HL-60 (cell line): Measurements from ENCODE around the gene SLC27A2.

ENCODE experiments used
- DNase-seq, 2 experiments: peaks; one replicate each; pipeline ENCODE4 v3.0.0-alpha.2; 2010 to 2020; ENCODE audit warnings: low read depth in 1 of 2, low spot score in 1 of 2
- H3K27ac ChIP-seq: fragments of 250-450 bp; sonication (Bioruptor Pico); replicated peaks from 2 replicates; pipeline ENCODE4 v1.5.1; 2020; ENCODE audit warnings: mild to moderate bottlenecking, moderate library complexity
- H3K27me3 ChIP-seq: fragments of 250-450 bp; sonication (Bioruptor Pico); 2 replicates; pipeline ENCODE4 v1.5.1; 2021; ENCODE audit warnings: mild to moderate bottlenecking, moderate library complexity; ENCODE audit not compliant: insufficient read depth, poor library complexity, severe bottlenecking
- H3K4me3 ChIP-seq: replicated peaks from 2 replicates; pipeline ENCODE4 v1.5.1; 2011; ENCODE audit warnings: mild to moderate bottlenecking, control low read depth, low read length; ENCODE audit not compliant: insufficient read depth
- GABPA ChIP-seq: IDR thresholded peaks from 2 replicates; pipeline ENCODE4 v1.6.1; 2012; ENCODE audit warnings: low read depth
- POLR2AphosphoS5 ChIP-seq: IDR thresholded peaks from 2 replicates; pipeline ENCODE4 v1.6.1; 2012; ENCODE audit warnings: low read depth
- SPI1 ChIP-seq: IDR thresholded peaks from 2 replicates; pipeline ENCODE4 v1.6.1; 2012; ENCODE audit warnings: low read depth, mild to moderate bottlenecking, borderline replicate concordance
- TF ChIP-seq, protein P1 (sequence below): IDR thresholded peaks from one replicate; pipeline ENCODE4 v1.5.1; 2011; ENCODE audit warnings: low read length, control low read depth, inconsistent platforms; ENCODE audit not compliant: insufficient read depth
- TF ChIP-seq, protein P2 (sequence below): IDR thresholded peaks from 2 replicates; pipeline ENCODE4 v1.6.1; 2012; ENCODE audit warnings: low read depth; ENCODE audit not compliant: insufficient replicate concordance

Gene SLC27A2

GRCh38 chr15:50137330-50137761 lies 44.6 kb upstream of the SLC27A2 start:
- DNase-seq = no peak
- H3K27ac ChIP-seq = no peak overlapping the region
- H3K4me3 ChIP-seq = no peak overlapping the region
- no peak for TF ChIP-seq POLR2AphosphoS5
- TF ChIP-seq, protein P1, sequence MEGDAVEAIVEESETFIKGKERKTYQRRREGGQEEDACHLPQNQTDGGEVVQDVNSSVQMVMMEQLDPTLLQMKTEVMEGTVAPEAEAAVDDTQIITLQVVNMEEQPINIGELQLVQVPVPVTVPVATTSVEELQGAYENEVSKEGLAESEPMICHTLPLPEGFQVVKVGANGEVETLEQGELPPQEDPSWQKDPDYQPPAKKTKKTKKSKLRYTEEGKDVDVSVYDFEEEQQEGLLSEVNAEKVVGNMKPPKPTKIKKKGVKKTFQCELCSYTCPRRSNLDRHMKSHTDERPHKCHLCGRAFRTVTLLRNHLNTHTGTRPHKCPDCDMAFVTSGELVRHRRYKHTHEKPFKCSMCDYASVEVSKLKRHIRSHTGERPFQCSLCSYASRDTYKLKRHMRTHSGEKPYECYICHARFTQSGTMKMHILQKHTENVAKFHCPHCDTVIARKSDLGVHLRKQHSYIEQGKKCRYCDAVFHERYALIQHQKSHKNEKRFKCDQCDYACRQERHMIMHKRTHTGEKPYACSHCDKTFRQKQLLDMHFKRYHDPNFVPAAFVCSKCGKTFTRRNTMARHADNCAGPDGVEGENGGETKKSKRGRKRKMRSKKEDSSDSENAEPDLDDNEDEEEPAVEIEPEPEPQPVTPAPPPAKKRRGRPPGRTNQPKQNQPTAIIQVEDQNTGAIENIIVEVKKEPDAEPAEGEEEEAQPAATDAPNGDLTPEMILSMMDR = no peak
- TF ChIP-seq, protein P2, sequence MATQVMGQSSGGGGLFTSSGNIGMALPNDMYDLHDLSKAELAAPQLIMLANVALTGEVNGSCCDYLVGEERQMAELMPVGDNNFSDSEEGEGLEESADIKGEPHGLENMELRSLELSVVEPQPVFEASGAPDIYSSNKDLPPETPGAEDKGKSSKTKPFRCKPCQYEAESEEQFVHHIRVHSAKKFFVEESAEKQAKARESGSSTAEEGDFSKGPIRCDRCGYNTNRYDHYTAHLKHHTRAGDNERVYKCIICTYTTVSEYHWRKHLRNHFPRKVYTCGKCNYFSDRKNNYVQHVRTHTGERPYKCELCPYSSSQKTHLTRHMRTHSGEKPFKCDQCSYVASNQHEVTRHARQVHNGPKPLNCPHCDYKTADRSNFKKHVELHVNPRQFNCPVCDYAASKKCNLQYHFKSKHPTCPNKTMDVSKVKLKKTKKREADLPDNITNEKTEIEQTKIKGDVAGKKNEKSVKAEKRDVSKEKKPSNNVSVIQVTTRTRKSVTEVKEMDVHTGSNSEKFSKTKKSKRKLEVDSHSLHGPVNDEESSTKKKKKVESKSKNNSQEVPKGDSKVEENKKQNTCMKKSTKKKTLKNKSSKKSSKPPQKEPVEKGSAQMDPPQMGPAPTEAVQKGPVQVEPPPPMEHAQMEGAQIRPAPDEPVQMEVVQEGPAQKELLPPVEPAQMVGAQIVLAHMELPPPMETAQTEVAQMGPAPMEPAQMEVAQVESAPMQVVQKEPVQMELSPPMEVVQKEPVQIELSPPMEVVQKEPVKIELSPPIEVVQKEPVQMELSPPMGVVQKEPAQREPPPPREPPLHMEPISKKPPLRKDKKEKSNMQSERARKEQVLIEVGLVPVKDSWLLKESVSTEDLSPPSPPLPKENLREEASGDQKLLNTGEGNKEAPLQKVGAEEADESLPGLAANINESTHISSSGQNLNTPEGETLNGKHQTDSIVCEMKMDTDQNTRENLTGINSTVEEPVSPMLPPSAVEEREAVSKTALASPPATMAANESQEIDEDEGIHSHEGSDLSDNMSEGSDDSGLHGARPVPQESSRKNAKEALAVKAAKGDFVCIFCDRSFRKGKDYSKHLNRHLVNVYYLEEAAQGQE = no peak
- TF ChIP-seq GABPA = no peak
- H3K27me3 ChIP-seq = no peaks in the 10 kb centered on the region

- H3K27me3 ChIP-seq = no peaks in the 10 kb centered on the region
- DNase-seq = no peak
- no peak overlapping the region for H3K4me3 ChIP-seq
- TF ChIP-seq, protein P2 = no peak
- TF ChIP-seq POLR2AphosphoS5 = no peak
- TF ChIP-seq GABPA = no peak
- no peak for TF ChIP-seq SPI1
- TF ChIP-seq, protein P1 = no peak
- H3K27ac ChIP-seq = no peak overlapping the region
Measured at GRCh38 chr15:50137893-50138292, 44.1 kb upstream of the SLC27A2 start.

DNA sequence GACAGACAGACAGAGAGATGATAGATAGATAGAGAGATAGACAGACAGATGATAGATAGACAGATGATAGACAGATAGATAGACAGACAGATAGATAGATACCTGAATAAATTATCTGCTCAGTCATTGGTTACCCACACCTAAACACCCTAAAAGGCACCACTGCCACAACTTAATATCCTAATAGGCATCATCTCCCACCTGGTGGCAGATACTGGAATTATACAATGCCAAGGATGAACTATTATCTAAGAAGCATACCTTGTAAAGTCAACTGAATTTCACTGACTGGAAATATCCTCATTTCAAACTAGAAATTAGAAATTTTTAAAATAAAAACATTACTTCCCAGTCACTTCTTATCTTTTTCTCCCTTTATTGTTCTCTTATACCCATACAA lies 43.6 kb upstream of the SLC27A2 start:
- DNase-seq = no peak
- Histone ChIP-seq H3K27me3 (no peaks in the 10 kb centered on the region), H3K27ac (no peak overlapping the region), H3K4me3 (no peak overlapping the region)
- TF ChIP-seq, protein P1 = no peak
- TF ChIP-seq GABPA (no peak), SPI1 (no peak), POLR2AphosphoS5 (no peak)
- TF ChIP-seq, protein P2 = no peak
